Activated CD4-positive, alpha-beta memory T cell treated with anti-CD3 and anti-CD28 coated beads for 36 hours (primary cell): Measurements from ENCODE around the gene PDE6D. TPM values are rescaled to one million over a fixed set of nuclear protein-coding genes. Genes with fewer than 3 reads are reported as not detected.

Source experiments
- CTCF ChIA-PET: fragments of 350-600 bp; sonication (Branson Sonifier 250); formaldehyde crosslinking; loops from one replicate; lab custom pipeline; 2021; ENCODE audit warnings: antibody characterized with exemption, inconsistent platforms; lab: Charles Lee
- POLR2A ChIA-PET: fragments of 350-600 bp; sonication (Branson Sonifier 250); formaldehyde crosslinking; loops from one replicate; lab custom pipeline; 2021; ENCODE audit warnings: antibody characterized with exemption; lab: Charles Lee
- DNase-seq: peaks from one replicate; pipeline ENCODE4 v3.0.0-alpha.2; 2020
- H3K27ac Mint-ChIP-seq: one replicate; pipeline ENCODE4 v1.8.0; 2021; ENCODE audit warnings: mixed read lengths
- H3K27me3 Mint-ChIP-seq: one replicate; pipeline ENCODE4 v1.8.0; 2021; ENCODE audit warnings: mixed read lengths
- H3K36me3 Mint-ChIP-seq: one replicate; pipeline ENCODE4 v1.8.0; 2021; ENCODE audit warnings: mixed read lengths
- H3K4me1 Mint-ChIP-seq: one replicate; pipeline ENCODE4 v1.8.0; 2021; ENCODE audit warnings: low read depth, mixed read lengths
- H3K4me3 Mint-ChIP-seq: one replicate; pipeline ENCODE4 v1.8.0; 2021; ENCODE audit warnings: mild to moderate bottlenecking, mixed read lengths
- H3K9me3 Mint-ChIP-seq: one replicate; pipeline ENCODE4 v1.8.0; 2021; ENCODE audit warnings: mixed read lengths
- intact Hi-C: fragments of 100-400 bp; cut with micrococcal nuclease; formaldehyde crosslinking; loops from one replicate; pipeline ENCODE4 v1.15.1; 2023
- total RNA-seq, 2 experiments: library from RNA; stranded (reverse); gene quantifications; one replicate each; pipeline ENCODE4 v1.2.3, GENCODE V29; 2021

PDE6D gene
- total RNA-seq, 2 experiments from 2014 or later: 29.5 to 31.1 TPM

- Mint-ChIP-seq H3K27me3 (no peaks in the 10 kb centered on the region), H3K36me3 (peaks cover 4% of the 10 kb centered on the region), H3K4me1 (no peaks in the 10 kb centered on the region), H3K4me3 (no peak overlapping the region), H3K27ac (no peak overlapping the region), H3K9me3 (no peaks in the 10 kb centered on the region)
- no peak for DNase-seq
- intact Hi-C loops: no loop called here
- CTCF ChIA-PET: interaction anchor here (1.4 kb wide), 1 partner anchor 16 kb away, joined by 3 read pairs; no protein-coding TSS in a partner anchor
- POLR2A ChIA-PET: no interaction called here
These were observed 48.5 kb downstream of the PDE6D start for GRCh38 chr2:231732604-231733003.

GRCh38 chr2:231727621-231728020 lies 53.5 kb downstream of the PDE6D start:
- no peaks in the 10 kb centered on the region for H3K36me3 Mint-ChIP-seq
- H3K27me3 Mint-ChIP-seq: no peaks in the 10 kb centered on the region
- H3K27ac Mint-ChIP-seq: no peak overlapping the region
- POLR2A ChIA-PET: no interaction called here
- H3K9me3 Mint-ChIP-seq: no peaks in the 10 kb centered on the region
- no peak overlapping the region for H3K4me3 Mint-ChIP-seq
- intact Hi-C loops: no loop called here
- DNase-seq: no peak
- H3K4me1 Mint-ChIP-seq: no peaks in the 10 kb centered on the region
- CTCF ChIA-PET: interaction anchor here (1.5 kb wide), 1 partner anchor 13 kb away, joined by 3 read pairs; no protein-coding TSS in a partner anchor

- Mint-ChIP-seq H3K4me3 (no peak overlapping the region), H3K4me1 (no peaks in the 10 kb centered on the region), H3K9me3 (no peaks in the 10 kb centered on the region), H3K27me3 (no peaks in the 10 kb centered on the region), H3K27ac (no peak overlapping the region), H3K36me3 (no peaks in the 10 kb centered on the region)
- CTCF ChIA-PET: interaction anchor here (2.6 to 3.2 kb wide), 2 partner anchors 11 to 51 kb away, joined by 13 to 41 read pairs; no protein-coding TSS in a partner anchor
- DNase-seq: no peak
- intact Hi-C loops: no loop called here
- POLR2A ChIA-PET: no interaction called here
These were observed 54.8 kb downstream of the PDE6D start for GRCh38 chr2:231726276-231726675.

GRCh38 chr2:231725476-231725875 lies 55.6 kb downstream of the PDE6D start:
- Mint-ChIP-seq H3K4me3 (no peak overlapping the region), H3K27ac (no peak overlapping the region), H3K9me3 (no peaks in the 10 kb centered on the region), H3K27me3 (no peaks in the 10 kb centered on the region), H3K36me3 (no peaks in the 10 kb centered on the region), H3K4me1 (no peaks in the 10 kb centered on the region)
- intact Hi-C loops: no loop called here
- ChIA-PET POLR2A (no interaction called here), CTCF (interaction anchor here (0.6 to 3.2 kb wide), 4 partner anchors 10 to 52 kb away, joined by 3 to 41 read pairs (median 8); no protein-coding TSS in a partner anchor)
- DNase-seq: no peak

GRCh38 chr2:231722721-231723307 lies 58.3 kb downstream of the PDE6D start:
- H3K4me3 Mint-ChIP-seq: no peak overlapping the region
- H3K27ac Mint-ChIP-seq: no peak overlapping the region
- no peaks in the 10 kb centered on the region for H3K9me3 Mint-ChIP-seq
- DNase-seq: no peak
- POLR2A ChIA-PET: no interaction called here
- no peaks in the 10 kb centered on the region for H3K27me3 Mint-ChIP-seq
- CTCF ChIA-PET: interaction anchor here (12.1 kb wide), 1 partner anchor 41 kb away, joined by 578 read pairs; no protein-coding TSS in a partner anchor
- no peaks in the 10 kb centered on the region for H3K36me3 Mint-ChIP-seq
- intact Hi-C loops: no loop called here
- H3K4me1 Mint-ChIP-seq: no peaks in the 10 kb centered on the region

- no peaks in the 10 kb centered on the region for H3K27me3 Mint-ChIP-seq
- H3K36me3 Mint-ChIP-seq: no peaks in the 10 kb centered on the region
- intact Hi-C loops: no loop called here
- no peak for DNase-seq
- no peak overlapping the region for H3K27ac Mint-ChIP-seq
- no peaks in the 10 kb centered on the region for H3K4me1 Mint-ChIP-seq
- CTCF ChIA-PET: interaction anchor here (0.9 to 12.1 kb wide), 4 partner anchors 14 to 120 kb away, joined by 3 to 578 read pairs (median 4); no protein-coding TSS in a partner anchor
- H3K9me3 Mint-ChIP-seq: peaks cover 2% of the 10 kb centered on the region
- H3K4me3 Mint-ChIP-seq: no peak overlapping the region
- POLR2A ChIA-PET: no interaction called here
These were observed 59.8 kb downstream of the PDE6D start for GRCh38 chr2:231720987-231721966.

GRCh38 chr2:231720292-231720986 lies 60.6 kb downstream of the PDE6D start:
- H3K4me3 Mint-ChIP-seq: no peak overlapping the region
- DNase-seq: no peak
- H3K27ac Mint-ChIP-seq: no peak overlapping the region
- no peaks in the 10 kb centered on the region for H3K36me3 Mint-ChIP-seq
- CTCF ChIA-PET: interaction anchor here (1.1 to 12.1 kb wide), 3 partner anchors 13 to 119 kb away, joined by 3 to 578 read pairs (median 5); no protein-coding TSS in a partner anchor
- peaks cover 2% of the 10 kb centered on the region for H3K9me3 Mint-ChIP-seq
- H3K27me3 Mint-ChIP-seq: no peaks in the 10 kb centered on the region
- POLR2A ChIA-PET: no interaction called here
- H3K4me1 Mint-ChIP-seq: no peaks in the 10 kb centered on the region
- intact Hi-C loops: no loop called here

GRCh38 chr2:231718799-231719198 lies 62.3 kb downstream of the PDE6D start:
- no peak for DNase-seq
- Mint-ChIP-seq H3K27ac (no peak overlapping the region), H3K4me1 (peaks cover 2% of the 10 kb centered on the region), H3K4me3 (no peak overlapping the region), H3K27me3 (no peaks in the 10 kb centered on the region), H3K36me3 (peaks cover 2% of the 10 kb centered on the region), H3K9me3 (peaks cover 2% of the 10 kb centered on the region)
- ChIA-PET CTCF (interaction anchor here (12.1 kb wide), 1 partner anchor 37 kb away, joined by 578 read pairs; no protein-coding TSS in a partner anchor), POLR2A (no interaction called here)
- intact Hi-C loops: no loop called here

GRCh38 chr2:231717281-231718171 lies 63.6 kb downstream of the PDE6D start:
- Mint-ChIP-seq H3K4me1 (peaks cover 11% of the 10 kb centered on the region), H3K36me3 (peaks cover 10% of the 10 kb centered on the region), H3K4me3 (no peak overlapping the region), H3K9me3 (peaks cover 2% of the 10 kb centered on the region), H3K27me3 (no peaks in the 10 kb centered on the region), H3K27ac (no peak overlapping the region)
- intact Hi-C loops: no loop called here
- POLR2A ChIA-PET: no interaction called here
- DNase-seq: peak; percentile 39
- CTCF ChIA-PET: interaction anchor here (1.2 to 12.1 kb wide), 4 partner anchors 14 to 105 kb away, joined by 4 to 578 read pairs (median 130); no protein-coding TSS in a partner anchor

GRCh38 chr2:231716666-231717280 lies 64.3 kb downstream of the PDE6D start:
- Mint-ChIP-seq H3K27ac (no peak overlapping the region), H3K36me3 (peaks cover 17% of the 10 kb centered on the region), H3K4me3 (no peak overlapping the region), H3K4me1 (peaks cover 19% of the 10 kb centered on the region), H3K9me3 (peaks cover 2% of the 10 kb centered on the region), H3K27me3 (no peaks in the 10 kb centered on the region)
- CTCF ChIA-PET: interaction anchor here (1.1 to 12.1 kb wide), 6 partner anchors 8 to 252 kb away, joined by 3 to 578 read pairs (median 74); no protein-coding TSS in a partner anchor
- intact Hi-C loops: no loop called here
- POLR2A ChIA-PET: no interaction called here
- DNase-seq: no peak
